ENCODE data around the gene NFATC1. TPM values are rescaled to one million over a fixed set of nuclear protein-coding genes. Genes with fewer than 3 reads are reported as not detected.
A peak's percentile ranks its signal among the peaks of the same experiment; 100 is the strongest.
"Not testable (repeated sequence)": the region's sequence is repeated elsewhere in the genome, so short reads cannot be mapped to it uniquely, and the experiment has no call there.

NFATC1 gene
- total RNA-seq, 4 donors from 2014 or later, result 14.0 to 22.4 (median 15.0) TPM

DNA sequence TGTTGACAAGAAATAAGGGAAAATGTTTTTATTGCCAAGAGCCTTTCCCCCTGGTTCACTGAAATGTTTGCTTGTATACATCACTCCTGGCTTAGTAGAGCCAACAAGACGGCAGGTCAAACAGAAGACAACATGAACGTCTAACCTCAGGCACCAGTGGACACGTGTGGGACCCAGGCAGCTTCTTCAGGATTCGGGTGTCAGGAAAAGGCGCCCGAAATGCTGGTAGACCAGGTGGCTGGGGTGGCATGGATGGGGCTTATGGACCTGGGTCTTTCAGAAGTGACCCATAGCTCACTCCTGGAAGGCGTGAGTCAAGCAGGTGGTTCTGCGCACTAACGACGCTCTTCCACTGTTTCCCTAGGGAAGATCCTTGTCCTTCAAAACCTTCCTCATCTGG lies 23.3 kb upstream of the NFATC1 start:
- WGBS, 2 donors, result 82 to 95% methylated on average over 10 of the region's 10 CpGs
- TF ChIP-seq, protein P1, sequence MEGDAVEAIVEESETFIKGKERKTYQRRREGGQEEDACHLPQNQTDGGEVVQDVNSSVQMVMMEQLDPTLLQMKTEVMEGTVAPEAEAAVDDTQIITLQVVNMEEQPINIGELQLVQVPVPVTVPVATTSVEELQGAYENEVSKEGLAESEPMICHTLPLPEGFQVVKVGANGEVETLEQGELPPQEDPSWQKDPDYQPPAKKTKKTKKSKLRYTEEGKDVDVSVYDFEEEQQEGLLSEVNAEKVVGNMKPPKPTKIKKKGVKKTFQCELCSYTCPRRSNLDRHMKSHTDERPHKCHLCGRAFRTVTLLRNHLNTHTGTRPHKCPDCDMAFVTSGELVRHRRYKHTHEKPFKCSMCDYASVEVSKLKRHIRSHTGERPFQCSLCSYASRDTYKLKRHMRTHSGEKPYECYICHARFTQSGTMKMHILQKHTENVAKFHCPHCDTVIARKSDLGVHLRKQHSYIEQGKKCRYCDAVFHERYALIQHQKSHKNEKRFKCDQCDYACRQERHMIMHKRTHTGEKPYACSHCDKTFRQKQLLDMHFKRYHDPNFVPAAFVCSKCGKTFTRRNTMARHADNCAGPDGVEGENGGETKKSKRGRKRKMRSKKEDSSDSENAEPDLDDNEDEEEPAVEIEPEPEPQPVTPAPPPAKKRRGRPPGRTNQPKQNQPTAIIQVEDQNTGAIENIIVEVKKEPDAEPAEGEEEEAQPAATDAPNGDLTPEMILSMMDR (IDR thresholded peaks at IDR 0.05), result no peak
- no peak for TF ChIP-seq POLR2A (IDR thresholded peaks at IDR 0.05)
- intact Hi-C loops (cut with DNase I; ENCODE audit: low total_unique reads), result no loop called here
- H3K4me3 ChIP-seq (ENCODE audit: low read depth, poor library complexity, severe bottlenecking), result no peak overlapping the region
- peak in 1 of 2 donors; percentile 26 for DNase-seq (ENCODE audit: low spot score in 2 of 2)

DNA sequence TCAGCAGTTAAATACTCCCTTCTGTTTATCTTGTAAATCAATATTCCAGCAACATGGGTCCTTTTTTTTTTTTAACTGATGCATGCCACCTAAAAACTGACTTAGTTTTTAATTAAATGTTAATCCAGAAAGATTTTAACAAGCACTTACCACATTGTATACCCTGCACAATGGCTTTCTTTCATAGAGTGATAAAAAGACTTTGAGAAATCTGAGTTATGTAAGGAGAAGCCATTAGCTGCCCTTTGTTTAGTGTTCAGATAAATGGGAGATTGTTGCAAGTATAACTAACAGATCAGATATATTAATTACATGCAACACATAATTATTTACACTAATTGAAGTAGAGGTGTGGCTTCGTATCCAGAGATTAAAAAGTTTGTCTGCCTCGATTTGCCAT lies 22.7 kb upstream of the NFATC1 start:
- WGBS, 2 donors, result 90 to 94% methylated on average over 2 of the region's 2 CpGs
- TF ChIP-seq POLR2A (IDR thresholded peaks at IDR 0.05), result no peak
- TF ChIP-seq, protein P1 (IDR thresholded peaks at IDR 0.05), result no peak
- H3K4me3 ChIP-seq (ENCODE audit: low read depth, poor library complexity, severe bottlenecking), result no peak overlapping the region
- no peak for DNase-seq (ENCODE audit: low spot score in 2 of 2)
- intact Hi-C loops (cut with DNase I; ENCODE audit: low total_unique reads), result no loop called here

DNA sequence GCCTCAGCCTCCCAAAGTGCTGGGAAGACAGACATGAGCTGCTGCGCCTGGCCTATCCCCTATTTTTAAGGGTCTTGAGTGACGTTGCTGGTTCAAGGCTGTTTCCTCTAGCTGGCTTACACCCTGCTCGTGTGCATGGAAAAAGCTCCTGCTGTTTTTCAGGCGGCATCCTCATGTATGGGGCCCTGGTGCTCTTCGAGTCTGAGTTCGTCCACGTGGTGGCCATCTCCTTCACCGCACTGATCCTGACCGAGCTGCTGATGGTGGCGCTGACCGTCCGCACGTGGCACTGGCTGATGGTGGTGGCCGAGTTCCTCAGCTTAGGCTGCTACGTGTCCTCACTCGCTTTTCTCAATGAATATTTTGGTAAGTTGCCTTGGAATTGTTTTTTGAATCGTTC lies 22.0 kb upstream of the NFATC1 start:
- intact Hi-C loops (cut with DNase I; ENCODE audit: low total_unique reads), result no loop called here
- peak in 1 of 2 donors; percentile 68 for DNase-seq (ENCODE audit: low spot score in 2 of 2)
- WGBS, 2 donors, result 91 to 94% methylated on average over 17 of the region's 17 CpGs
- TF ChIP-seq, protein P1 (IDR thresholded peaks at IDR 0.05), result no peak
- TF ChIP-seq POLR2A (IDR thresholded peaks at IDR 0.05), result no peak
- H3K4me3 ChIP-seq (ENCODE audit: low read depth, poor library complexity, severe bottlenecking), result no peak overlapping the region

DNA sequence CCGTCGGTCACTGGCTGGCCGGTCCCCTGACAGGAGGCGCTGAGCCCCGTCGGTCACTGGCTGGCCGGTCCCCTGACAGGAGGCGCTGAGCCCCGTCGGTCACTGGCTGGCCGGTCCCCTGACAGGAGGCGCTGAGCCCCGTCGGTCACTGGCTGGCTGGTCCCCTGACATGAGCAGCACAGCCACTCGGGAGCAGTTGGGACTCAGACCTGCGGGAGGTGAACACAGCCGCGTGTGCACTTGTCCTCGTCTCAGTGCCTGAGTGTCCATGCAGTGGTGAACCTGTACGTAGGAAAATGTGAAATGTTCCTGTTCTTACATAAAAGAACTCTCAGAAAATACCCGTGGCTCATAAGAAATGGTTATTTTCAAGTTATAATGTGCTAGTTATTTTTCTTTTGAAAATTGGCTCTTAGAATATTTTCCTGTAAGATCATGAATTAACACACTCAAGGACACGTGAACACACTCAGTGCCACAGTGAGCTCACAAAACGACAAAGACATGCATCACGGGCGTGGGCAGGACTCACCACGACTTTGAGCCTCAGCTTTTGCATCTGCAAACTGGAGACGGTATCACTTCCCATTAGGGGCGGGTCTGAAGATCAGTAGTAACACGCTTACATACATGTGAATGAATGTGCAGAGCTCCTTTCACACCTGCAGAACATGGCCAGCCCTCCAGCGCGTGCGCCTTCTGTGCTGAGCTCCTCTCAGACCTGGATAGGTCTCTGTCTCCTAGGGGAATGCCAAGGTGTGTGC lies 21.1 kb upstream of the NFATC1 start:
- peak in 1 of 2 donors; percentile 59 for DNase-seq (ENCODE audit: low spot score in 2 of 2)
- no peak overlapping the region for H3K4me3 ChIP-seq (ENCODE audit: low read depth, poor library complexity, severe bottlenecking)
- WGBS, 2 donors, result 83 to 87% methylated on average over 26 to 28 of the region's 32 CpGs
- intact Hi-C loops (cut with DNase I; ENCODE audit: low total_unique reads), result no loop called here
- TF ChIP-seq, protein P1 (IDR thresholded peaks at IDR 0.05), result no peak
- no peak for TF ChIP-seq POLR2A (IDR thresholded peaks at IDR 0.05)

DNA sequence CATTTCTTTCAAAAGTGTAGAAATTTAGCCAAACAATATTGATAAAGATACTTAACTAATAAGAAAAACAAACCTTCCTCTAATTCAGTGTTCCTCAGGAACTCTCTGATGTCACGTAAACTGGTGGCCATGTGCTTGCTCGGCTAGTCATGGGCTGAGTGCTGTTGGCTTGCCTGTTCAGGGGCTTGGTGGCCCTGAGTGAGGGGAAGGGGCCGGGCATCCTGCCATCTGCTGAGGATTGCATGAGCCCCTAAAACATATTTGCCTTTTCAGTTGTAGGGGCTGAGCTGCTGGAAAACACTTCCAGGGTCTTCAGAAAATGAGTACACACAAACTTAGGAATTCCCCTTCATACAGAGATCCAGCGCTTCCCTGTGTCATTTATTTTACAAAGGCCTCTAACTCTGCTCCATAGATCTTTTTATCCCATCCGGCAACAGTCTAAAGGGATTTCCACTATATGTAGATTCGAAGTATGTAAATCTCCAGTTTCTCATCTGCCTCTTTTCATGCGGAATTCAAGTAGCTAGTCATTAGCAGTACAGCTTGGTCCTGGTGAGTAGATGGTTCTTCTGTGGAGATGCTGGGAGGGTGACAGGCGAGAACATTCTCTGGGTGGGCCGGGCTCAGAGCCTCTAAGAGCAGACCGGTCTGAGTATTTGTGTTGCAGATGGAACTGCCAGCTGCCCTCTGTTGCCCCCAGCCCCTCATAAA lies 20.1 kb upstream of the NFATC1 start:
- TF ChIP-seq, protein P1 (IDR thresholded peaks at IDR 0.05), result no peak
- no peak for TF ChIP-seq POLR2A (IDR thresholded peaks at IDR 0.05)
- H3K4me3 ChIP-seq (ENCODE audit: low read depth, poor library complexity, severe bottlenecking), result no peak overlapping the region
- DNase-seq (ENCODE audit: low spot score in 2 of 2), result peak in 1 of 2 donors; percentile 43
- intact Hi-C loops (cut with DNase I; ENCODE audit: low total_unique reads), result no loop called here
- 90 to 92% methylated on average over 10 of the region's 10 CpGs for WGBS, 2 donors

DNA sequence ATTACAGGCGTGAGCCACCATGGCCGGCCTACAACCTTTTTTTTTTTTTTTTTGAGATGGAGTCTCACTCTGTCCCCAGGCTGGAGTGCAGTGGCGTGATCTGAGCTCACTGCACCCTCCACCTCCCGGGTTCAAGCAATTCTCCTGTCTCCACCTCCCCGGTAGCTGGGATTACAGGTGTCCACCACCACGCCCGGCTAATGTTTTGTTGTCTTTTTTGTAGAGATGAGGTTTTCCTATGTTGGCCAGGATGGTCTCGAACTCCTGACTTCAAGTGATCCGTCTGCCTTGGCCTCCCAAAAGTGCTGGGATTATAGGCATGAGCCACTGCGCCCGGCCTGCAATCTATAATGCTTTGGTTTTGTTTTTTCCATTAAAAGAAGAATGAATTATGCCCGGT lies 19.1 kb upstream of the NFATC1 start:
- WGBS, 2 donors, result 80 to 90% methylated on average over 12 of the region's 12 CpGs

More for the DNA sequence above, 19.1 kb upstream of the NFATC1 start:
- peak in 1 of 2 donors; percentile 52 for DNase-seq (ENCODE audit: low spot score in 2 of 2)
- intact Hi-C loops (cut with DNase I; ENCODE audit: low total_unique reads); H3K4me3 ChIP-seq (ENCODE audit: low read depth, poor library complexity, severe bottlenecking): not testable (repeated sequence)
